ENCODE results near the gene BFSP1. TPM values are rescaled to one million over a fixed set of nuclear protein-coding genes. Genes with fewer than 3 reads are reported as not detected.
A peak's percentile ranks its signal among the peaks of the same experiment; 100 is the strongest.

BFSP1 gene
- total RNA-seq (2012; rRNA removed), result 0.44 and 0.76 TPM in 2 replicates

DNA sequence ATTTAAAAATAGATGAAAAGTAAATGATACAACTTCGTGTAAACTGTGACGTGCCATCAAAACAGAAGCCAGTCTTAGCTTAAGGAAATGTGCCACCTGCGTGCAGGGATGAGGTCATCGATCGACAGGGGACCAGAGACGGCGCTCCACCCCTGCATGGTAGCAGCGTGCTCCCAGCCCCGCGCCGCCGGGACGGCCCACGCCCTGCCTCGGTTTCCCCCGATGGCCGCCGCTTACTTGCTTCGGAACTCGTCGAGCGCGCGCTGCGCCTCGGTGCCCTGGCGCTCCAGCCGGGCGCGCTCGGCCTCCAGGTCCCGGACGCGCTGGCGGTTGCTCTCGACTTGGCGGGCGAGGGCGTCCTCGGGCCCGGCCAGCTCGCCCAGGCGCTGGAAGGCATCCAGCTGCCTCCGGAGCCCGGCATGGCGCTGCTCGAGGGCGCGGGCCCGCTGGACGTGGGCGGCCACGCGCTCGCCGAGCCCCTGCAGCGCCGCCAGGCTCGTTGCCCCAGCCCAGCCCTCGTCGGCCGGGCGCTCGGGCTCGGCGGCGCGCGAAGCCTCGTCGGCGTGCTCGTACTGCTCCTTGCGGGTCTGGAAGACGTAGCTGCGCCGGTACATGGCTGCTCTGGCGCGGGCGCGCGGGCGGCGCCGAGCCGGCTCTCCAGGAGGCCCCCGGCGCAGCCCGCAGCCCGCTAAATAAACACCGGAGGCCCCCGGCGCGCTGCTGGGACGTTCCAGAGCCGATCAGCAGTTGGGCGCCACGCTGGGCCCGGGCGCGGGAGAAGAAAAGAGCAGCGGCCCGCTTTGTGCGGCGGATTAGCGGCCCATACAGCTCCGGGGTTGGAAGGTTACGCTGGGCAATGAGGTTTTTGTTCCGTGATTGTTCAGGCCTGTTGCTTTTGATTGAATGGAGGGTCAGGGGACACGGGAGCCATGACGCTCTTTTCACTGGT lies at the start of gene BFSP1:
BFSP1 (minus strand) TSS at position 664 of the 949 bp plus-strand sequence; CDS start at position 614, 50 bp downstream.
- Histone ChIP-seq H3K4me2 (ENCODE audit: low read length) (peak within 1 kb of the TSS; percentile 86), H3K9ac (ENCODE audit: low read depth, low read length) (peak within 1 kb of the TSS; percentile 75), H3K4me1 (ENCODE audit: control insufficient read depth, insufficient read depth, low read length) (peaks cover 20% of the 10 kb centered on the region), H3K27me3 (ENCODE audit: control insufficient read depth, insufficient read depth, low read length) (peaks cover 4% of the 10 kb centered on the region), H3K4me3 (ENCODE audit: low read length) (peak within 1 kb of the TSS; percentile 74), H3K9me3 (replicated peaks; ENCODE audit: low read length) (no peaks in the 10 kb centered on the region), H3K36me3 (ENCODE audit: insufficient read depth, low read length) (no peaks in the 10 kb centered on the region)

DNA sequence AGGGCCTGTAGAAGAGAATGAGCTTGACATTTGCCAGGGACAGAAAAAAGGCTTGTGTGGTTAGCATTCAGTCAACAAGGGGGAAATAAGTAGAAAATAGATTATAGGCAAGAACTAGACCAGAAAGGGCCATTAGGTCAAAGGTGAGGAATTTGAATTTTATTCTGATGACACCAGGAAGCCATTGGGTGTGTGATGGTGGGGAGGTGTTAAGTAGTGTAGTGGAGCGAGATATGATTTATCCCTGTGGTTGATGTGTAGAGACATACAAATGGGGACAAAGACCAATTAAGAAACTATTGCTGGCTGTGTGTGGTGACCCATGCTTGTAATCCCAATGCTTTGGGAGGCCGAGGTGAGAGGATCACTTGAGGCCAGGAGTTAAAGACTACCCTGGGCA lies 49.7 kb upstream of the BFSP1 start:
- Histone ChIP-seq H3K9ac (ENCODE audit: low read depth, low read length) (no peak overlapping the region), H3K9me3 (replicated peaks; ENCODE audit: low read length) (no peaks in the 10 kb centered on the region), H3K27me3 (ENCODE audit: control insufficient read depth, insufficient read depth, low read length) (no peaks in the 10 kb centered on the region)

DNA sequence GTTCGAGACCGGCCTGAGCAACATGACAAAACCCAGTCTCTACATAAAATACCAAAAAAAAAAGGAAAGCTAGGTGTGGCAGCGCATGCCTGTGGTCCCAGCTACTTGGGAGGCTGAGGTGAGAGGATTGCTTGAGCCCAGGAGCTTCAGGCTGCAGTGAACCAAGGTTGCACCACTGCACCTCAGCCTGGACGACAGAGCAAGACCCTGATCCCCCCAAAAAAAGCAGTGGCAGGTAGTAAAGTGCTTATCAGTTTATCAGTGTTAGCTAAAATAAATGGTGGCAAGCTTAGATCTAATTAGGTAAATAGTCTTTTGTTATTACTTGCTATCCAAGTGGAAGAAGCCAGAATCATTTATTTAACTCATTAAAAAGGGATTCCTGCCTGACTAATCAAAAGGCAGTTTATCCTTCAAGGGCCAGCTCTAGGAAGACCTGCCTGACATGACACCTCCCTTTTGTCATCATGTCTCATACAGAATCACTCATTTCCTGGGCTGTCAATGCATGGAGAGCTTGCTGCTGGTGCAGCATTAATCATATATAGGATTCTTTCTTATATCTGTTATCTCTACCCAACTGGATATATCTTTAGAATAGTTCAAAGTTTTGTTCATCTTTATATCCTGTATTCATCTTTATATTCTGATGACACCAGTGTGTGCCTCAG lies 48.3 kb upstream of the BFSP1 start:
- Histone ChIP-seq H3K4me3 (ENCODE audit: low read length) (no peak overlapping the region), H3K9ac (ENCODE audit: low read depth, low read length) (no peak overlapping the region), H3K36me3 (ENCODE audit: insufficient read depth, low read length) (peaks cover 3% of the 10 kb centered on the region), H3K4me2 (ENCODE audit: low read length) (no peak overlapping the region), H3K27me3 (ENCODE audit: control insufficient read depth, insufficient read depth, low read length) (no peaks in the 10 kb centered on the region), H3K9me3 (replicated peaks; ENCODE audit: low read length) (no peaks in the 10 kb centered on the region), H3K4me1 (ENCODE audit: control insufficient read depth, insufficient read depth, low read length) (peaks cover 18% of the 10 kb centered on the region)

More for the DNA sequence above, 49.7 kb upstream of the BFSP1 start:
- no peak overlapping the region for H3K4me2 ChIP-seq (ENCODE audit: low read length)
- H3K4me3 ChIP-seq (ENCODE audit: low read length), result no peak overlapping the region
- peaks cover under 1% of the 10 kb centered on the region for H3K36me3 ChIP-seq (ENCODE audit: insufficient read depth, low read length)
- H3K4me1 ChIP-seq (ENCODE audit: control insufficient read depth, insufficient read depth, low read length), result peaks cover 18% of the 10 kb centered on the region

DNA sequence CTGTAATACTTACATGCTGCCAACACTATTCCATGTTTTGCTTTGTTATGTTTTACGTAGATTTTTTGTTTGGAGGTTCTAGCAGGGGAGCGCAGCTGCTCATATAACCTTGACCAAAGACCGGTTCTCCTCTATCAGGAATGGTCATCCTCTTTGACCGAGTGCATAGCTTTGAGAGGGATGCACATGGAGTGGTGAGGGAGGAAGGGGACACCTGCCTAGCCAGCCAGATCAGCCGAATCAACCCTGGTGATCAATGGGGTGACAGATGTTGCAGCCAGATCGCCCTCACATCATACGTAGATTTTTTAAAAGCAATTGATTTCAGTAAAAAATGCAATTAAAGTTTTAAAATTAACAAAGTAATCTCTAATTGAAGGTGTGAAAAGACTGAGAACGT lies 45.0 kb upstream of the BFSP1 start:
- no peak overlapping the region for H3K9ac ChIP-seq (ENCODE audit: low read depth, low read length)
- H3K27me3 ChIP-seq (ENCODE audit: control insufficient read depth, insufficient read depth, low read length), result no peaks in the 10 kb centered on the region
- peaks cover 20% of the 10 kb centered on the region for H3K4me1 ChIP-seq (ENCODE audit: control insufficient read depth, insufficient read depth, low read length)
- H3K36me3 ChIP-seq (ENCODE audit: insufficient read depth, low read length), result peaks cover 8% of the 10 kb centered on the region
- no peak overlapping the region for H3K4me2 ChIP-seq (ENCODE audit: low read length)
- no peak overlapping the region for H3K4me3 ChIP-seq (ENCODE audit: low read length)
- H3K9me3 ChIP-seq (replicated peaks; ENCODE audit: low read length), result no peaks in the 10 kb centered on the region

DNA sequence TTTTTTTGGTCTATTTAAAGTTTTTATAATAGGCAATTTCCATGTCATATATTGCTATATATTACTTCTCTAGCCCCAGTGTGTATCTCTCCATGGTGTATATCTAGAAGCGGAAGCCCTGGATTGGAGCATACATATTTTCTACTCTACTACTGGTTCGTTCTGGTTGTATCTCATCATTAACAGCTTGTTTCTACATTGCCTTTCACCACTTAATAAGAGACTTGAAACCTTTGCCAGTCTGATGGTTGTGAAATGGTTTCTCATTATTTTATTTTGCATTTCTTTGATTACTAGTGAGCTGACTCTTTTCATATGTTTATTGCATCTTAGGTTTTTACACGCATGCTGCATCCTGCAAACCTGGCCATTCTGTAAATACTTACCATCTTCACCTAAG lies 42.3 kb upstream of the BFSP1 start:
- no peak overlapping the region for H3K9ac ChIP-seq (ENCODE audit: low read depth, low read length)
- H3K9me3 ChIP-seq (replicated peaks; ENCODE audit: low read length), result no peaks in the 10 kb centered on the region
- H3K36me3 ChIP-seq (ENCODE audit: insufficient read depth, low read length), result peaks cover 8% of the 10 kb centered on the region
- H3K4me1 ChIP-seq (ENCODE audit: control insufficient read depth, insufficient read depth, low read length), result peaks cover 11% of the 10 kb centered on the region
- no peaks in the 10 kb centered on the region for H3K27me3 ChIP-seq (ENCODE audit: control insufficient read depth, insufficient read depth, low read length)
- no peak overlapping the region for H3K4me3 ChIP-seq (ENCODE audit: low read length)
- peak overlapping the region; percentile 83 for H3K4me2 ChIP-seq (ENCODE audit: low read length)

DNA sequence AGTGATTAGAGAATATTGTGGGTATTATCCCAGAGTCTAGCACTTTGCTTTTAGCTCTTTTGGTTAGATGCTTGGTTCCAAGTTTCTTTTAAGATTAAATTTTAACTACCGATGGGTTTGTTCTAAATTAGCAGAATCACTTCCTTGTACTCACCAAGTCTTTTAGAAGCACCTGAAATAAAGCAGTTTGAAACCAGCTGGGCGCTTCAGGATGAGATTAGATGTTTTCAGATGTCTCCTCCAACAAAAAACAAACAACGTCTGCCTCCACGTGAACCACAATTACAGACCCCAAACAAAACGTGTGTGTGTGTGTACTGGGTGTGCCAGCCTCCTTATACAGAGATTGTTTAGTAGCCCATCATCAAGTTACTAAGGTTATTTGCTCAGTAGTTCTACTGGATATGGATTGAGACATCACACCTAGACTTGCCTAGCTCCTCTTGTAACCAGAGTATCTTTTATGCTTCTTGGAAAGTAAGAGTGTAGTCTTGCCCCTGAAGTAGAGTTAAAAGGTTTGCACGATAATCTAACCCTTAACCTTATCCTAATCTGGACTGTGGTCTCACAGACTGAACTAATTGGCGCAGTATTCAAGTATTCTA lies 41.0 kb upstream of the BFSP1 start:
- H3K4me1 ChIP-seq (ENCODE audit: control insufficient read depth, insufficient read depth, low read length), result peaks cover 18% of the 10 kb centered on the region
- H3K27me3 ChIP-seq (ENCODE audit: control insufficient read depth, insufficient read depth, low read length), result no peaks in the 10 kb centered on the region
- H3K36me3 ChIP-seq (ENCODE audit: insufficient read depth, low read length), result peaks cover 8% of the 10 kb centered on the region
- H3K9me3 ChIP-seq (replicated peaks; ENCODE audit: low read length), result no peaks in the 10 kb centered on the region
- H3K4me2 ChIP-seq (ENCODE audit: low read length), result peak overlapping the region; percentile 83
- peak overlapping the region; percentile 98 for H3K4me3 ChIP-seq (ENCODE audit: low read length)
- H3K9ac ChIP-seq (ENCODE audit: low read depth, low read length), result peak overlapping the region; percentile 100

DNA sequence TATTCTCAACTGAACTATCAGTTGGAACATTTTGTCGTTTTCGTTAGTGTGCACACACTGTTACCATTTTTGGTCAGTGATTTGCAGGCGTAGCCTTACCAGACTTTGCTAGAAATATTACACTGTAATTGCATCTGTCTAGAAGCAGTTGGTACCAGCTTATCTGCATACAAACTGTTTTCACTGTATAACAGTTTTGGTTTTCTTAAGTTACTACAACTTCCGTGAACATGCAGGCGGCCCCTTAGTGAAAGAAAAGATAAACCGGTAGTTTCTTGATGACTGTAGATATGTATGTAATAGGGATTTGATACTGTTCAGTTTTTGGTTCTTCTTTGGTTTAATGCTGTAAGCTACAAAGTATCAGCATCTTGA lies 40.0 kb upstream of the BFSP1 start:
- H3K4me3 ChIP-seq (ENCODE audit: low read length), result peak overlapping the region; percentile 98
- no peaks in the 10 kb centered on the region for H3K27me3 ChIP-seq (ENCODE audit: control insufficient read depth, insufficient read depth, low read length)
- no peaks in the 10 kb centered on the region for H3K9me3 ChIP-seq (replicated peaks; ENCODE audit: low read length)
- H3K9ac ChIP-seq (ENCODE audit: low read depth, low read length), result peak overlapping the region; percentile 100
- H3K4me1 ChIP-seq (ENCODE audit: control insufficient read depth, insufficient read depth, low read length), result peaks cover 18% of the 10 kb centered on the region
- H3K4me2 ChIP-seq (ENCODE audit: low read length), result peak overlapping the region; percentile 83
- H3K36me3 ChIP-seq (ENCODE audit: insufficient read depth, low read length), result peaks cover 8% of the 10 kb centered on the region

DNA sequence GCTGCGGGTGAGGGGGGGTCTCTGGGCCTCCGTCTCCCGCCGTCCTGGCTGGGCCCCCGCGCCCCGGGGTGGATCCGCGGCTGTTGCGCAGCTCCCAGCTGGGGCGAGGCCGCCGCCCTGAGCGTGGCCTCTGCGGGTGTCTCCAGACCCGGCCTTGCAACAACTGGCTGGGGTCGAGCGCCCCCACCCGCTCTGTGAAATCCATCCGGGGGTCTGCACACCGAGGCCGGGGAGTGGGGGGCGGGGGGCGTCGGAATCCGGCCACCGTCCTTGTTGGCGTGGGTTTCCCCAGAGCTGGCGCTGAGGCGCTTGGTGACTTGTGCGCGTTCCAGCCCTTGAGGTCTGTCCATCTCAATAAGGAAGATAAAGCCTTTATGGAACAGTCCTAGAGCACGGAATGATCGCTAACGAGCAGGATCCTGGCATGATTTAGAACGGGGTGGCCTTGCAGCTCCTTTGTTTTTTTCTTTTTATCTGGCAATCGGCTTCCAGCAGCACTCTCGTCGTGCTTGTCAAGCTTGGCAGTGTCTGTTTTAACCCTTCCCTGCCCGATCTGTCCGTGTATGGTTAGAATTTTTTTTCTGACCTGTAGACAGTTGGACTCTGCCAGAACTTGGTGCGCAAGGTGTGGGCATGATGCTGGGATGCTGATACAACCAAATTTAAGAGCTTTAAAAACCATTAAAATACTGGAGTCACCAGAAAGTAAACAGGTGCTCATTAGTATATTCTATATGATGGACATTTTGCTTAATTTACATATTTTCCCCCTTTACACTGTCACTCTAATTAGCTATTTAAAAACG lies 39.4 kb upstream of the BFSP1 start:
- Histone ChIP-seq H3K4me1 (ENCODE audit: control insufficient read depth, insufficient read depth, low read length) (peaks cover 20% of the 10 kb centered on the region), H3K9ac (ENCODE audit: low read depth, low read length) (peak overlapping the region; percentile 100), H3K4me2 (ENCODE audit: low read length) (peak overlapping the region; percentile 83), H3K4me3 (ENCODE audit: low read length) (peak overlapping the region; percentile 98), H3K36me3 (ENCODE audit: insufficient read depth, low read length) (peaks cover 5% of the 10 kb centered on the region), H3K27me3 (ENCODE audit: control insufficient read depth, insufficient read depth, low read length) (no peaks in the 10 kb centered on the region), H3K9me3 (replicated peaks; ENCODE audit: low read length) (no peaks in the 10 kb centered on the region)

DNA sequence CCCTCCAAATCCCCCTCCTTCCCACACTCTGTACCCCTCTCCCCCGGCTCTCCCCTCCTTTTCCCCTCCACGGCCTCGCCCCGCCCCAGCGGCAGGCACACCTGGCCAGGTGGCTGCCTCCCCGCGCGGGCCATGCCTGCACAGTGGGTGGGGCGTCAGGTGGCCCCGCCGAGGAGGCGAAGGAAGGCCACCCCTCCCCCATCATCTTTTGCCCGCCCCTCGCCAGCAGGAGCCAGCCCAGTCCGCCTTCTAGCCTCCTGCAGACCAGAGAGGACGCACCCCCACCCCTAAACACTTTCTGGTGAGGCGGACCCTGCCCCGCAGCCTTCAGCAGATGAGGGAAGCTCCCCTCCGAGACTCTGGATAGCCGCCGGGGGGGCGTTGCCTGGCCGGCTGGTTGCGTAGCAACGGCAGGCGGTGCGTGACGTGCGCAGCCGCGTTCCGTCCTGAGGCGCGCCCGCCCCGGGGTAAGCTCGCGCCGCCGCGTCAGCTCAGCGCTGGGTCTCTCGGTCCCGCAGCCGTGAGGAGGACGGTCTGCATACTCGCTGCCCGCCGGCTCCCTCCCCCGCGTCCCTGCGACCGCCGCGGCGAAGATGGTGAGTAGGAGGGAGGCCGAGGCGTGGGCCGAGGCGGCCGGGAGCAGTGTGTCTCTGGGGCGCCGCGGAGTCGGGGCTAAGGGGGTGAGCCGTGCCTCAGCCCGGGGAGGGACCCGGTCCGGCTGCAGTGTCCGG lies 38.6 kb upstream of the BFSP1 start, which contains the start of gene DSTN:
DSTN (plus strand) TSS at position 460 of the 731 bp plus-strand sequence; CDS start at position 594, 134 bp downstream.
- Histone ChIP-seq H3K27me3 (ENCODE audit: control insufficient read depth, insufficient read depth, low read length) (no peaks in the 10 kb centered on the region), H3K4me1 (ENCODE audit: control insufficient read depth, insufficient read depth, low read length) (peaks cover 27% of the 10 kb centered on the region), H3K9me3 (replicated peaks; ENCODE audit: low read length) (no peaks in the 10 kb centered on the region), H3K4me3 (ENCODE audit: low read length) (peak within 1 kb of the TSS; percentile 98), H3K36me3 (ENCODE audit: insufficient read depth, low read length) (peaks cover 5% of the 10 kb centered on the region), H3K9ac (ENCODE audit: low read depth, low read length) (peak within 1 kb of the TSS; percentile 100), H3K4me2 (ENCODE audit: low read length) (peak within 1 kb of the TSS; percentile 83)

DNA sequence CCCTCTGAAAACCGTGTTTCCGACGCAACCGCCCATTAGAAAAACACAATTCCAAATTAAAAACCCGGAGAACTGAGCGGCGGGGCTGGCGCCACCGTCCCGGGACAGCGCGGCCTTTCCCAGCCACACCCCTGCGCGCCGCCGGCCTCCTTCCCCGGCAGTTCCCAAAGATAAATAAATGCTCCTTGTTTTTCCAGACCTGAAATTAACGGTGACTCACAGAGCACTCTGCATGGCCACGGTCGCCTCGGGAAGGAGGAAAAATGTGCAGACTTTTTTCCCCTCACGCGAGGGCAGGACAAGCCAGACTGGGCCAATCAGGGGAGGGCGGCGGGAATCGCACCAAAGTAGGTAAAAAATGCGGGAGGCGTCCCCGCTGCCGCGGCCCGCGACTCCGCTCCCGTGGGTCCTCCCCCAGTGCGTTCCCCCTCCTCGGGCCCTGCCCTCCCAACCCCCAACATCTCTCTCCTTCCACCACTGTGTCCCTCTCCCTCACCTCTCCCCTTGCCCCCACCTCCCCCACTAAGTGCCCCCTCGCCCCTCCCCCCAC lies 37.9 kb upstream of the BFSP1 start:
- Histone ChIP-seq H3K9ac (ENCODE audit: low read depth, low read length) (peak overlapping the region; percentile 87), H3K36me3 (ENCODE audit: insufficient read depth, low read length) (peaks cover 2% of the 10 kb centered on the region), H3K9me3 (replicated peaks; ENCODE audit: low read length) (no peaks in the 10 kb centered on the region), H3K27me3 (ENCODE audit: control insufficient read depth, insufficient read depth, low read length) (no peaks in the 10 kb centered on the region), H3K4me1 (ENCODE audit: control insufficient read depth, insufficient read depth, low read length) (peaks cover 27% of the 10 kb centered on the region), H3K4me2 (ENCODE audit: low read length) (peak overlapping the region; percentile 83), H3K4me3 (ENCODE audit: low read length) (peak overlapping the region; percentile 98)

All from skeletal muscle satellite cell (primary cell).